Mesothelial cell of epicardium (in vitro differentiated cells): ENCODE results near the gene TMEM41A. TPM values are rescaled to one million over a fixed set of nuclear protein-coding genes. Genes with fewer than 3 reads are reported as not detected.

Source experiments
- DNase-seq, 2 experiments: peaks; one replicate each; pipeline ENCODE4 v3.0.0; 2021; ENCODE audit warnings: low spot score in 2 of 2; ENCODE audit not compliant: unreplicated experiment in 2 of 2
- H3K27ac Mint-ChIP-seq: 2 replicates; pipeline ENCODE4 v1.8.0; 2021; ENCODE audit warnings: mixed read lengths
- H3K27me3 Mint-ChIP-seq: 2 replicates; pipeline ENCODE4 v1.8.0; 2021; ENCODE audit warnings: low read depth, mixed read lengths
- H3K36me3 Mint-ChIP-seq: 2 replicates; pipeline ENCODE4 v1.8.0; 2021; ENCODE audit warnings: mixed read lengths
- H3K4me1 Mint-ChIP-seq: 2 replicates; pipeline ENCODE4 v1.8.0; 2021; ENCODE audit warnings: mixed read lengths
- H3K4me3 Mint-ChIP-seq: 2 replicates; pipeline ENCODE4 v1.8.0; 2021; ENCODE audit warnings: mild to moderate bottlenecking, moderate library complexity, mixed read lengths
- H3K9me3 Mint-ChIP-seq: 2 replicates; pipeline ENCODE4 v1.8.0; 2021; ENCODE audit warnings: mixed read lengths
- total RNA-seq: library from RNA; stranded (reverse); gene quantifications from 3 replicates; pipeline ENCODE4 v1.2.1, GENCODE V29; 2021
- TF ChIP-seq, protein P1 (sequence below): fragments of 200-600 bp; sonication (generic); IDR thresholded peaks from one replicate; pipeline ENCODE4 v1.5.0; 2021; ENCODE audit warnings: antibody characterized with exemption; ENCODE audit not compliant: unreplicated experiment

Gene TMEM41A
- total RNA-seq, 1 donor from 2014 or later = 27.3 TPM

DNA sequence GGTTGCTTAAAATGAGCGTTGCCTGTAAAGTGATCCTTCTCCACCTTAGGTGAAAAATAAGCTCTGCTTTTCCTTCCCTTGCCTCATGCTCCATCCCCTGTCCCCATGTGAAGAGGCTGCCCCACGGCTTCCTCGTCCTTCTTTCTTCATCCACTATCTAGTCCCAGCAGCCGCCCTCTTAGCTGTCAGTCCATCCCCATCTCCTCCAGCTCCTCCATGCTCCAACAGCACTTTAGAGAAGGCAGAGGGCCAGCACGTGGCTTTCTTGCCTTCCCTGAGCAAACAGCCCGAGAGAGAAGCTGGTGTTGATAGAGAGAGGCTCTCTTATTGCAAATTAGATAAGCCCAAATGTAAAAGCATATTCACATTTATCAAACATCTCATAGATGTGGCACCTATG is 9.0 kb upstream of the TMEM41A start:
- no peak for DNase-seq
- no peaks in the 10 kb centered on the region for H3K4me1 Mint-ChIP-seq
- no peak overlapping the region for H3K4me3 Mint-ChIP-seq
- TF ChIP-seq, protein P1, sequence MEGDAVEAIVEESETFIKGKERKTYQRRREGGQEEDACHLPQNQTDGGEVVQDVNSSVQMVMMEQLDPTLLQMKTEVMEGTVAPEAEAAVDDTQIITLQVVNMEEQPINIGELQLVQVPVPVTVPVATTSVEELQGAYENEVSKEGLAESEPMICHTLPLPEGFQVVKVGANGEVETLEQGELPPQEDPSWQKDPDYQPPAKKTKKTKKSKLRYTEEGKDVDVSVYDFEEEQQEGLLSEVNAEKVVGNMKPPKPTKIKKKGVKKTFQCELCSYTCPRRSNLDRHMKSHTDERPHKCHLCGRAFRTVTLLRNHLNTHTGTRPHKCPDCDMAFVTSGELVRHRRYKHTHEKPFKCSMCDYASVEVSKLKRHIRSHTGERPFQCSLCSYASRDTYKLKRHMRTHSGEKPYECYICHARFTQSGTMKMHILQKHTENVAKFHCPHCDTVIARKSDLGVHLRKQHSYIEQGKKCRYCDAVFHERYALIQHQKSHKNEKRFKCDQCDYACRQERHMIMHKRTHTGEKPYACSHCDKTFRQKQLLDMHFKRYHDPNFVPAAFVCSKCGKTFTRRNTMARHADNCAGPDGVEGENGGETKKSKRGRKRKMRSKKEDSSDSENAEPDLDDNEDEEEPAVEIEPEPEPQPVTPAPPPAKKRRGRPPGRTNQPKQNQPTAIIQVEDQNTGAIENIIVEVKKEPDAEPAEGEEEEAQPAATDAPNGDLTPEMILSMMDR = no peak
- H3K9me3 Mint-ChIP-seq = no peaks in the 10 kb centered on the region
- H3K36me3 Mint-ChIP-seq = no peaks in the 10 kb centered on the region
- no peak overlapping the region for H3K27ac Mint-ChIP-seq
- peaks cover 38% of the 10 kb centered on the region for H3K27me3 Mint-ChIP-seq

DNA sequence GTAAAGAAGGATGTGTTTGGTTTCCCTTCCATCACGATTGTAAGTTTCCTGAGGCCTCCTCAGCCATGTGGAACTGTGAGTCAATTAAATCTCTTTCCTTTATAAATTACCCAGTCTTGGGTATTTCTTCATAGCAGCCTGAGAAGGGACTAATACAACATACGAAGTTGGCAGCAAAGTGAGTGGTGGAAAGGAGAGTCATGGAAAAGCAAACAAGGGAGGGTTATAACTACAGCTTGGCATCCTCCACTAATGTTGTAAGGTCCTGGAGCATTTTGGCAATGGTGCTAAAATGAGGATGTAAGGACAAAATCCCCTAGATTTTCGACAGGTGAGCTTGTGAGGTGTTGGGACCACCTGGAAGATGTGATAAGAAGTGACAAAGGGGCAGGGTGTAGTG is 5.8 kb upstream of the TMEM41A start:
- no peaks in the 10 kb centered on the region for H3K36me3 Mint-ChIP-seq
- H3K9me3 Mint-ChIP-seq = no peaks in the 10 kb centered on the region
- H3K27ac Mint-ChIP-seq = no peak overlapping the region
- TF ChIP-seq, protein P1 = no peak
- no peaks in the 10 kb centered on the region for H3K4me1 Mint-ChIP-seq
- H3K27me3 Mint-ChIP-seq = peaks cover 49% of the 10 kb centered on the region
- DNase-seq = no peak
- no peak overlapping the region for H3K4me3 Mint-ChIP-seq

GRCh38 chr3:185503521-185503920 is 4.7 kb upstream of the TMEM41A start:
- no peaks in the 10 kb centered on the region for H3K36me3 Mint-ChIP-seq
- TF ChIP-seq, protein P1 = no peak
- H3K4me1 Mint-ChIP-seq = no peaks in the 10 kb centered on the region
- H3K4me3 Mint-ChIP-seq = no peak overlapping the region
- H3K27me3 Mint-ChIP-seq = peaks cover 51% of the 10 kb centered on the region
- no peak overlapping the region for H3K27ac Mint-ChIP-seq
- DNase-seq = no peak
- H3K9me3 Mint-ChIP-seq = no peaks in the 10 kb centered on the region

DNA sequence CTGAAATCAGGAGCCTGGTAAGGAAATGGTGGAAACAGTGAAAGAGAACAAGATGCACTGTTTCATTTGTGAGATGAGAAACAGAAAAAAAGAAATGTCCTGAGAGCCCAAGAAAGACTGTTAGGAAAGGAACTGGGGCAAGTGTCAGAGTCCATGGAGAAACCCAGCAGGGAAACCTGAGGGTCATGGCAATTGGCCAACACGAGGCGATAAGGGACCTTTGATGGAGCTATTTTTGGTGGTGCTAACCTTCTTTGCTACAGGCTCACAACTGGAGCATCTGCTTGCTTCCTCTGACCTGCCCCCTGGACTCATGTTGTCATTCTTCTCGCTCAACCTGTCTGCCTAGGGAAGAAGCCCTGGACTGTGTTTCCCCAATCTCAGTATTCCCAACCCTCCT is 4.2 kb upstream of the TMEM41A start:
- Mint-ChIP-seq H3K27ac (no peak overlapping the region), H3K27me3 (peaks cover 48% of the 10 kb centered on the region), H3K4me3 (no peak overlapping the region), H3K4me1 (peaks cover 3% of the 10 kb centered on the region), H3K9me3 (no peaks in the 10 kb centered on the region), H3K36me3 (no peaks in the 10 kb centered on the region)
- no peak for DNase-seq
- TF ChIP-seq, protein P1 = no peak

DNA sequence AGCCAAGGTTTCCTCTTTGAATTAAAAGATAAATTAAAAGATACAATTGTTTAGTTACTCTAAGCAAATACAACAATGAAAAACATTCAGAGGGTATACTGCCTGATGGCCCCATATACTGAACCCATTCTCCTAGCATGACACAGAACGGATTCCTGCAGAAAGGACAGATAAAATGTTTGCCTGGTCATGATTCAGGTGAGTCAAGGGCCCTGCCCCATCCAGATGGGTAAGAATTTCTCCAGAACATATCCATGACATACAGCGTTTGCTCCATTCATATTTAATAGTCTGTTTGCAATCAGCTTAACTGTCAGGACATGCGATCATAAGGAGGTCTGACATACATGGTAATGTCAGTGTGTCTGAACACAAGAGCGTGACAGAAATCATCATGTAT is 8.6 kb downstream of the TMEM41A start:
- no peaks in the 10 kb centered on the region for H3K9me3 Mint-ChIP-seq
- H3K27ac Mint-ChIP-seq = no peak overlapping the region
- H3K27me3 Mint-ChIP-seq = no peaks in the 10 kb centered on the region
- no peak overlapping the region for H3K4me3 Mint-ChIP-seq
- no peak for DNase-seq
- no peaks in the 10 kb centered on the region for H3K4me1 Mint-ChIP-seq
- H3K36me3 Mint-ChIP-seq = peaks cover 27% of the 10 kb centered on the region
- TF ChIP-seq, protein P1 = no peak

GRCh38 chr3:185489462-185489861 is 9.4 kb downstream of the TMEM41A start:
- no peak overlapping the region for H3K27ac Mint-ChIP-seq
- no peaks in the 10 kb centered on the region for H3K9me3 Mint-ChIP-seq
- no peak overlapping the region for H3K4me3 Mint-ChIP-seq

More at GRCh38 chr3:185489462-185489861, 9.4 kb downstream of the TMEM41A start:
- TF ChIP-seq, protein P1 = no peak
- Mint-ChIP-seq H3K36me3 (peaks cover 23% of the 10 kb centered on the region), H3K27me3 (no peaks in the 10 kb centered on the region), H3K4me1 (no peaks in the 10 kb centered on the region)
- no peak for DNase-seq
